WERI-Rb-1 (cell line): Measurements from ENCODE around the gene NCK2.

ENCODE experiments used
- DNase-seq: peaks from one replicate; pipeline ENCODE4 v3.0.0-alpha.2; 2020
- H3K27ac ChIP-seq: fragments of 250-450 bp; sonication (Bioruptor Pico); 2 replicates; pipeline ENCODE4 v1.5.1; 2020; ENCODE audit warnings: mild to moderate bottlenecking, moderate library complexity
- H3K27me3 ChIP-seq: fragments of 250-450 bp; sonication (Bioruptor Pico); 2 replicates; pipeline ENCODE4 v1.5.1; 2021; ENCODE audit warnings: mild to moderate bottlenecking, low read depth, moderate library complexity; ENCODE audit not compliant: insufficient read depth, severe bottlenecking
- H3K36me3 ChIP-seq: fragments of 250-450 bp; sonication (Bioruptor Pico); 2 replicates; pipeline ENCODE4 v1.5.1; 2020; ENCODE audit warnings: mild to moderate bottlenecking, moderate library complexity
- H3K4me3 ChIP-seq: 2 replicates; pipeline ENCODE4 v1.5.1; 2011; ENCODE audit warnings: low read depth, mild to moderate bottlenecking, control low read depth, low read length
- H3K9me3 ChIP-seq: fragments of 250-450 bp; sonication (Bioruptor Pico); 2 replicates; pipeline ENCODE4 v1.5.1; 2021; ENCODE audit warnings: mild to moderate bottlenecking, moderate library complexity; ENCODE audit not compliant: severe bottlenecking
- TF ChIP-seq, protein P1 (sequence below): IDR thresholded peaks from 2 replicates; pipeline ENCODE4 v1.5.1; 2011; ENCODE audit warnings: low read depth, mild to moderate bottlenecking, control low read depth, inconsistent platforms, low read length

NCK2 gene

DNA sequence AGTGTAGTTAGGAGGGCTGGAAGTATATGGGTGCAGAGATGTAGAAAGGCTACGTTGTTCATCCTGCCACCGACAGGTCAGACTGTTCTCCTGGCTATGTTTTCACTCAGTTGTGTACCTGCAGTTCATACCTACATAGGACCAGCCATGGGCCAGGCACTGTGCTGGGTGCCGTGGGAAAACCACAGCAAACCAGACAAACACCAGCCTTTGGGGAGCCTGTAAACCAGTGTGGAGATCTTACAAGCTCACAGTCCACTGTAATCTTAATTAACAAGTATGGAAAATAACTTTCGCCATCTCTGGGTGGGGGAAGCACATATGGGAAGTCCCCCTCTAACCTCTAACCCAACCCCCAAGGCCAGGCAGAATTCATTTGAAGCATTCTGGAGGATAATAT, 12.7 kb downstream of the NCK2 start:
- Histone ChIP-seq H3K27me3 (no peaks in the 10 kb centered on the region), H3K4me3 (no peak overlapping the region), H3K9me3 (no peaks in the 10 kb centered on the region), H3K27ac (no peak overlapping the region), H3K36me3 (no peaks in the 10 kb centered on the region)
- DNase-seq: no peak
- TF ChIP-seq, protein P1, sequence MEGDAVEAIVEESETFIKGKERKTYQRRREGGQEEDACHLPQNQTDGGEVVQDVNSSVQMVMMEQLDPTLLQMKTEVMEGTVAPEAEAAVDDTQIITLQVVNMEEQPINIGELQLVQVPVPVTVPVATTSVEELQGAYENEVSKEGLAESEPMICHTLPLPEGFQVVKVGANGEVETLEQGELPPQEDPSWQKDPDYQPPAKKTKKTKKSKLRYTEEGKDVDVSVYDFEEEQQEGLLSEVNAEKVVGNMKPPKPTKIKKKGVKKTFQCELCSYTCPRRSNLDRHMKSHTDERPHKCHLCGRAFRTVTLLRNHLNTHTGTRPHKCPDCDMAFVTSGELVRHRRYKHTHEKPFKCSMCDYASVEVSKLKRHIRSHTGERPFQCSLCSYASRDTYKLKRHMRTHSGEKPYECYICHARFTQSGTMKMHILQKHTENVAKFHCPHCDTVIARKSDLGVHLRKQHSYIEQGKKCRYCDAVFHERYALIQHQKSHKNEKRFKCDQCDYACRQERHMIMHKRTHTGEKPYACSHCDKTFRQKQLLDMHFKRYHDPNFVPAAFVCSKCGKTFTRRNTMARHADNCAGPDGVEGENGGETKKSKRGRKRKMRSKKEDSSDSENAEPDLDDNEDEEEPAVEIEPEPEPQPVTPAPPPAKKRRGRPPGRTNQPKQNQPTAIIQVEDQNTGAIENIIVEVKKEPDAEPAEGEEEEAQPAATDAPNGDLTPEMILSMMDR: no peak

DNA sequence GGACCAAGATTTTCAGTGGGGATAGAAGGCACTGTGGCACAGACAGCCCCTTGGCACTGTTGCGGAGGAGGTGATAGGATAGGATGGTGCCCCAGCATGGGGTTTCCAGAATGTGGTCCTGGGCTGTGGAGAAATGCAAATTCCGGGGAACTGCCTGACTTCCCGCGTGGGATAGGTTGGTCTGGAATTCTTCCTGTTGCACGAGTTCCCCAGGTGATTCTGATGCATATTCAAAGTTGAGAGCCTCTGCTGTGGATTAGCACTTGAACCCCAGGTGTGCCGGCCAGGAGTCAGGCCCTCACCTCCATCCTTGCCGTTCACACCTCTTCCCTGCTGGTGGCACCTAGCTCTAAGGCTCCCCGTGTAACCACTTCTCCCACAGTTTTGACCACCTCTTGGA, 15.5 kb downstream of the NCK2 start:
- H3K27ac ChIP-seq: no peak overlapping the region
- H3K36me3 ChIP-seq: no peaks in the 10 kb centered on the region; the same call in 1 of the 2 replicates
- no peak overlapping the region for H3K4me3 ChIP-seq
- H3K9me3 ChIP-seq: no peaks in the 10 kb centered on the region
- TF ChIP-seq, protein P1: no peak
- no peaks in the 10 kb centered on the region for H3K27me3 ChIP-seq
- DNase-seq: no peak

DNA sequence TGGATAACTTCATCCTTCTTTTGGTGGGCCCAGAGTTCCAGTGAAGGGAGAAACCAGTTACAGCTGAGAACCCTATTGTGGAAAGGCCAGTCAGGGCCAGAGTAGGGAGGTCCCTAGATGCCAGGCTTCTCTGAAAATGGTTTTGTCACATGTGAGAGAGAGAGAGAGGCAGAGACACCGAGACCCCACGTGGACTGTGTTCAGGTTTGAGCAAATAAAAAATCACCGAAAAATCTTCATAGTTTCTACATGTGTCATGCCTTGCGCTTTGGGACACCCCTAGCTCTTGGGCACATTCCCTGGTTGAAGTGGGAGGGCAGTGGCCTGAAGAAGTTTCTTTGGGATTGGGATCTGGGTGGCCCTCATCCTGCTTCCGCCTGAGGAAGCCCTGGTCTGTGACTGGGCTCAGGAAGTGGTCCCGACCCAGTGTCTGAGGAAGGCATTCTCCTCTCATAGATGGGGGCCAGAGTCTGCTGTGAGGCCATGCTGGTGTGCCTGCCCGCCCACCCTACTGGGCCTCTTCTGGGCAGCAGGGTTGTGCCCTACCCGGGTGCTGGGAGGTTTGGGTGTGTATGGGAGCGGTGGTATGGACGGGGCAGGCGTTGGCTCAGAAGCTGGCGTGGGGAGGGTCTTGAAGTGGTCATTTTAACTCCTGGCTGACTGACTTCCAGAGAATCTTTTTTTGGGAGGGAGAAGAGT, 16.1 kb downstream of the NCK2 start:
- TF ChIP-seq, protein P1: no peak
- no peak overlapping the region for H3K27ac ChIP-seq
- no peaks in the 10 kb centered on the region; the same call in 1 of the 2 replicates for H3K36me3 ChIP-seq
- DNase-seq: no peak
- H3K9me3 ChIP-seq: no peaks in the 10 kb centered on the region
- no peaks in the 10 kb centered on the region for H3K27me3 ChIP-seq
- no peak overlapping the region for H3K4me3 ChIP-seq

DNA sequence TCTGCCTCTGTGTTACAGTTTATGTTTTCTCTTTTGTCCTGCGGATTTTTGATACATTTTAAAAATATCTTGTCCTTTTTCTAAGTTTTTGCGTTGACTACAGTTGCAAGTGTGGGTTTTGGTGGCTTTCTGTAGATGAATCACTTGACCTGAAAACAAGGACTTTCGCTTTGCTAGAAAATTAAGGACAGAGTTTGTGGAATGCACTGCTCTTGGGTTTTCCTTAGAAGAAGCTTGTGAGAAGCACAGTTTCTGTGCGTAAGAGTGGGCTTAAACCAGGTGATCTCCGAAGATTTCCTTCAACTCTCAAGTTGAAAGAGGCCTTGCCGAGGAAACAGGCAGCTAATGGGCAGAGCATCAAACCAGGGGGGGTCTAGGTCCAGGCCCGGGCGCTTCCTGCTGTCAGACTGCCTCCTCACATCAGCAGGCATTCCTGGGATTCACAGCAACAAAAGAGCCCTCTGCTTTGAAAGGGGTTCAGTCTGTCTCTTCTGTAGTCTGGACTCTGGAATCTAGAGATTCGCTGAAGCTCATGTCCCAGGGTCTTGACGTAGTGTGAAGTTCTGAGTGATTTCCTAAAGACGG, 17.3 kb downstream of the NCK2 start:
- no peak overlapping the region for H3K27ac ChIP-seq
- H3K4me3 ChIP-seq: no peak overlapping the region
- no peaks in the 10 kb centered on the region; the same call in none of the 2 replicates for H3K36me3 ChIP-seq
- no peak for DNase-seq
- no peaks in the 10 kb centered on the region for H3K9me3 ChIP-seq
- H3K27me3 ChIP-seq: no peaks in the 10 kb centered on the region
- TF ChIP-seq, protein P1: no peak

DNA sequence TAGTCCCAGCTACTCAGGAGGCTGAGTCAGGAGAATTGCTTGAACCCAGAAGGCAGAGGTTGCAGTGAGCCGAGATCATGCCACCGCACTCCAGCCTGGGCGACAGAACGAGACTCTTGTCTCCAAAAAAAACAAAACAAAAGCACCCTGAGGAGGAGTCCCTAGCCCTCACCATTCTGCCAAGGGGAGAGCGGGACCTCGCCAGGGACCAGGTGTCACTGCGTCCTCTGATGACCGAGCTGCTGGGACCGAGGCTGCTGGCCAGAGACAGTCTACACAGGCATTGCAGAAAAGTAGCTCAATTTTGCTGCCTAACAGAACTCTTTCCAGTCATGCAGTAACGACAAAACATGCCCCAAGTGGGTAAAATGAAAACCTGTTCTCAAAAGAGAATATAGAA, 18.4 kb downstream of the NCK2 start:
- no peaks in the 10 kb centered on the region for H3K9me3 ChIP-seq
- no peak overlapping the region for H3K4me3 ChIP-seq
- H3K27me3 ChIP-seq: no peaks in the 10 kb centered on the region
- H3K36me3 ChIP-seq: no peaks in the 10 kb centered on the region; the same call in none of the 2 replicates
- no peak overlapping the region for H3K27ac ChIP-seq
- TF ChIP-seq, protein P1: no peak
- DNase-seq: no peak
